ENCODE measurements around the gene ZNF518B.
"Not testable (repeated sequence)": the region's sequence is repeated elsewhere in the genome, so short reads cannot be mapped to it uniquely, and the experiment has no call there.

Gene ZNF518B

DNA sequence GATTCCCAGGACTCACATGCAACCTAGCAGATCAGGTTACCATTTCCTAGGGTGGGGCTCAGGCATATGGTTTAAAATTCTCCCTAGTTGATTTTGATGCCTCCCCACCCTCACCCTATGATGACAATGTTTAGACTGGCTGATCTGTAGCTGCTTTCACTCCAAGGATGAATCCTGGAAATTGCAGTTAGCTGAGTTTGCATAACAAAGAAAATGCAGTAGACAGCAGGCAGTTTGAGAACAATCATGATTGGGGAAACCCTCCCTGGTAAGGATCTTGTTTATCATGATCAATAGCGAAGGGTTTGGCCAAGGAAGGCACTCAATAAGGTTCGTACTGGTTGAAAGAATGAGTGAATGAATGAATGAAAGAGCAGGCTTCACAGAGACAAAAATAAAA is 2.1 kb downstream of the ZNF518B start:
- DNase-seq: no peak

GRCh38 chr4:10454726-10455125 is 2.5 kb downstream of the ZNF518B start:
- no peak for DNase-seq

- no peak for DNase-seq
These were observed 3.1 kb downstream of the ZNF518B start for GRCh38 chr4:10454121-10454520.

DNA sequence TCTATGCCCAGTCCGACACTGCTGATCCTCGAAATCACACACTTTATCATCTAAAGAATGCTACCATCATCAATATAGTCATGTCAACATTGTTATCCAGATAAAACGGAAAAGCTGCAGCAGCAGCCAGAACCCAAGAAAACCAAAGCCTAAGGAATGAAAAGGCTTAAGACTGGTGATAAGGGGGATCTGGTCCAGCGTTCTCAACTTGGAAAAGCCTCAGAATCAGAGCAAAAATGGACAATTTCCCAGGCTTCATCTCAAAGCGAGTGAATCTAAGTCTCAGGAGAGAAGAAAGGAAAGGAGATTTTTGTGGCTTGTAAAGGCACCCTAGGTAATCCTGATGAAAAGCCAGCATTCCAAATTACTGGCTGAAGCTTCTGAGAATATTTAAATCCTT is 8.2 kb downstream of the ZNF518B start:
- DNase-seq: no peak

GRCh38 chr4:10442976-10443375 is 14.2 kb downstream of the ZNF518B start:
- no peak for DNase-seq

DNA sequence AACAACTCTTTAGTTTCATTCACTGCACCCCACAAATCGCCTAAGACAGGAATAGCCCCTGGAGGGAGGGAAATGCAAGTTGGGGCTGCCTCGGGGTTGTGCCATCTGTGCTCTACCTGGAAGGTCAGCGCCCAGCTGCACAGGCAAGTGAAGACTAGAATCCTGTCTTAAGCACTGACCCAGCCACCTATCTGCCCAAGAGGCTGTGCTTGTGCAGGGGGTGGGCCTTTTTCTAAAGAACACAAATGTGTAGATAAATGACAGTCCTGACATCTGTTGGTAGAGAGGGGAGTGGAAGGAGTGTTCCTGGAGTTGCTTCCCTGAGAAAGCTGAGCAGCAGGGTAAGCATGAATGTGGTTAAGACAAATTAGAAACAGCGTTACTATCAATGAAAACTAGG is 15.7 kb downstream of the ZNF518B start:
- no peak for DNase-seq

DNA sequence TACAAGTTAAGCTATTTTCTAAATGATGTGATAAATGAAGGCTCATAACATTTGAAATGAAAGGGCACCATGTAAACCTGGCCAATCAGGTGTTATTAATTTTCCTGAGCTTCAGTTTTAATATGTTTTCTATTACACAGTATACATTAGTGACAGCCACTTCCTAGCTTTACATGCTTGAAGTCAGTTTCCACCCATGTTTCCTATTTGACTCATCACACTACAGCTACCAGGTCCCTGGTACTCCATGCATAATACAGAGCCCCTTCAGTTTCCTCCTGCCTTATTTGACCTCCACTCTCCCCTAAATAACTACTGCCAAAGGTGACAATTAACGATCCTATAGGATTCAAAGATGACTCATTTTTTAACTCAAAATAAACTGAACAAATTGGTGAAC is 18.3 kb downstream of the ZNF518B start:
- no peak for DNase-seq

DNA sequence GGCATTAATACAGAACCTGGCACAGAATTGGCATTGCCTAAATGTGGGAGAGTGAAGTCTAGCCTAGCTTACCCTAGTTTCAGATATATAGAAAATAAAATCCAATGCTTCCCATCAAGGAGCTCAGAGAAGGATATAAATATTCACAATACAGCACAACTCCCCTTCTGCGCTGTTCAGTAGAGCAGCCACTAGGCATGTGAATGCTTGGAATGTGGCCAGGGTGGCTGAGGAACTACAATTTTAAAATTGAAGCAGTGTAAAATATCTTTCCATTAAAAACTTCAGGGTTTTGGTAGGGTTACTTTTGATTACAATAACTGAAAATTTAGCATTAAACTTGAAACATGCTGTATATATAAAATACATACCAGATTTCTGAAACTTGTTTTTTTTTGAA is 19.5 kb downstream of the ZNF518B start:
- no peak for DNase-seq

- not testable (repeated sequence) for DNase-seq
These were observed 29.5 kb downstream of the ZNF518B start for GRCh38 chr4:10427680-10428079.

- DNase-seq: no peak
These were observed 35.7 kb downstream of the ZNF518B start for GRCh38 chr4:10421344-10422055.

GRCh38 chr4:10417740-10418139 is 39.5 kb downstream of the ZNF518B start:
- DNase-seq: no peak

GRCh38 chr4:10416441-10416840 is 40.8 kb downstream of the ZNF518B start:
- no peak for DNase-seq

DNA sequence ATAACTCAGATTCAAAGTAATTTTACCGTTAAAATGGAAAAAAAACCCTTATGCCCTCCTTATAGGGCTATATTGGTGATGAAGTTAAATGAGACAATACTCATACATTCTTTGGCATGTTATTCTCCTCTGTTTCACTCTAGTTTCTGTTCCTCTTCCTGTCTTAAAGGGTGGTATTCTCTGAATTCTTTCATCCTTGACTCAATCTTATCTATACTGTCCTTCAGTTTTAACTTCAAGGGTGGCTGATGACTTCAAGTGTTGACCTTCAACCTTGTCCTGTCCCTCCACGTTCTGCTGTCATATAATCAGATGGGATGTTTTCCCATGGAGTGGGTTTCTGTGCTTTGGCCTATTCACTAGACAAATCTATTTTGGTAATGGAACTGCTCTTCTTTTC is 44.0 kb downstream of the ZNF518B start:
- DNase-seq: no peak

DNA sequence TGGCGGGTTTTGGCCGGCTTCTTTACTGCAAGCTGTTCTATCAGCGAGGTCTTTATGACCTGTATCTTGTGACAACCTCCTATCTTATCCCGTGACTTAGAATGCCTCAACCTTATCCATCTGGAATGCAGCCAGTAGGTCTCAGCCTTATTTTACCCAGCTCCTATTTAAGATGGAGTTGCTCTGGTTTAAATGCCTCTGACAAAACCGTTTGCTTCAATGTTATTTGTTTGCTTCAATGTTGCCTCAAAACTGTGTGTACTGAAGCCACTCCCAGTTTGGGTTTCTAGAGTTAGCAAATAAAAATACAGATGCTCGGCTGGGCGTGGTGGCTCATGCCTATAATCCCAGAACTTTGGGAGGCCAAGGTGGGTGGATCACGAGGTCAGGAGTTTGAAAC is 51.6 kb downstream of the ZNF518B start:
- DNase-seq: no peak

DNA sequence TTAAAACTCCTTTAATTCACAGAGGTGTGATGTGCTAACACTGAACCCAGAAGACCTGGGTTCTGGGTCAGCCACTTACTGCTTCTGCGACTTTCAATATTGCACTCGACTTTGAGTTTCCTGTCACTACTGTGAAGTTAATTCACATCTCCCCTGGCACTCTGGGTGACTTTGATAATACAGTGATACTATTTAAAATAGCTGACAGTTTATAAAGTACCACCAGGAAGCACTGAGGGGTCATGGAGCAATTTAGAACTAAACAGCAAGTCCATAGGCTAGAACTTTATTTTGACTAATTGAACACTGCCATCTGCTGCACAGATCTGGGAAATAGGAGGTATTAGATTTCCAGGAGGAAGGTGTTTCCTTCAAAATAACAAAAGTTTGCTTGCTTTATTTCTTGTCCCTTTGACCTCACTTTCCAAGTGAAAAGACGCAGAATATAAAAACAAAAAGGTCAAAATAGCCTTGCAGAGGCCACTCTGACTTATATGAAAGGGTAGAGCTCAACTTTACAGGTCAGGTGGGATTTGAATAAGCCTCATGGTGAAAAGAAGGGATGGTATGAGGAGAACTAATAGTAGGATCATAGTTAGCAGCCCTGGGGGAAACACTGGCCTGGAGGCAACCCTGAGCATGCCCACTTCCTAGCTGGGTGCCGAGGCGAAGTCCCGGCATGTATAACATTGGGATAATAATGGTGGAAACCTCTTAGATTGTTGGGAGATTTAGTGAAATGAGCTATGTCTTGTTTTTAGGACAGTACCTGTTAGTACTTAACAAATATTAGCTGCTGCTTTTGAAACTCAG is 53.4 kb downstream of the ZNF518B start:
- no peak for DNase-seq

DNA sequence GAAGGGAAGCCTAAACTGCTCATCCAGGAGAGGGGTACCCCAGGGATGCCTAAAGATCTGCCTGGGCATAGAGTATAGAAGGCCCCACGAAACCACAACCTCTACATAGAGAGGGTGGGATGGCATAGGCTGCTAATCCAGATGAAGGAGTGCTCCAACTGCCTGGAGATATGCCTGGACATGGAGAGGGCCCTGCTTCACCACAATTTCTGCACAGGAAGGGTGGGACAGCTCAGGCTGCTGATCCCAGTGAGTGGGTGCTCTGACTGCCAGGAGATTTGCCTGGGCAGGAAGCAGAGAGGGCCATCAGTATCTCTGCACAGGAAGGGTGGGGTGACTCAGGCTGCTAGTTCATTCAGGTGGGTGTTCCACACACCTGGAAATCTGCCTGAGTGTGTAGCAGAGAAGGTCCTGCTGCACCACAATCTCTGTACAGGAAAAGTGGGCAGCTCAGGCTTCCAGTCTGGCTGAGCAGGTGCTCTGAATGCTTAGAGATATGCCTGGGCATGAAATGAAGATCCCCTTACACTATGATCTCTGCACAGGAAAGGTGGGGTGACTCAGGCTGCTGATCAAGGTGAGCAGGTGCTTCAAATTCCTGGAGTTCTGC is 61.1 kb downstream of the ZNF518B start:
- DNase-seq: no peak
